H9 (cell line): Measurements from ENCODE around the gene UBTF. TPM values are rescaled to one million over a fixed set of nuclear protein-coding genes. Genes with fewer than 3 reads are reported as not detected.

ENCODE experiments used
- DNase-seq: peaks from one replicate; pipeline ENCODE4 v3.0.0-alpha.2; 2017
- H2AFZ ChIP-seq: one replicate; pipeline ENCODE4 v1.6.1; 2013; ENCODE audit warnings: mild to moderate bottlenecking, low read length, control low read depth, moderate library complexity
- H2AK5ac ChIP-seq: 2 replicates; pipeline ENCODE4 v1.6.1; 2013; ENCODE audit warnings: low read length, control low read depth, mixed read lengths; ENCODE audit not compliant: insufficient read length
- H2BK120ac ChIP-seq: one replicate; pipeline ENCODE4 v1.6.1; 2013; ENCODE audit warnings: low read depth, mild to moderate bottlenecking, low read length, control low read depth, inconsistent platforms; ENCODE audit not compliant: poor library complexity, severe bottlenecking
- H2BK12ac ChIP-seq: 2 replicates; pipeline ENCODE4 v1.6.1; 2013; ENCODE audit warnings: low read length, control low read depth, mixed read lengths, low read depth; ENCODE audit not compliant: insufficient read length
- H2BK15ac ChIP-seq: 2 replicates; pipeline ENCODE4 v1.6.1; 2013; ENCODE audit warnings: low read depth, low read length, control low read depth
- H2BK20ac ChIP-seq: one replicate; pipeline ENCODE4 v1.6.1; 2013; ENCODE audit warnings: low read depth, mild to moderate bottlenecking, low read length, control low read depth, inconsistent platforms; ENCODE audit not compliant: poor library complexity, severe bottlenecking
- H2BK5ac ChIP-seq: 2 replicates; pipeline ENCODE4 v1.6.1; 2013; ENCODE audit warnings: low read length, control low read depth, mixed read lengths; ENCODE audit not compliant: insufficient read length
- H3K14ac ChIP-seq: 2 replicates; pipeline ENCODE4 v1.6.1; 2013; ENCODE audit warnings: low read length, control low read depth; ENCODE audit not compliant: insufficient read depth
- H3K18ac ChIP-seq: 2 replicates; pipeline ENCODE4 v1.6.1; 2013; ENCODE audit warnings: low read depth, mild to moderate bottlenecking, mixed read lengths, low read length, control low read depth; ENCODE audit not compliant: insufficient read length
- H3K23ac ChIP-seq: 2 replicates; pipeline ENCODE4 v1.6.1; 2013; ENCODE audit warnings: low read length, control low read depth, mixed read lengths, low read depth; ENCODE audit not compliant: insufficient read length
- H3K23me2 ChIP-seq: 2 replicates; pipeline ENCODE4 v1.6.1; 2013; ENCODE audit warnings: low read depth, mild to moderate bottlenecking, mixed read lengths, low read length, control low read depth; ENCODE audit not compliant: insufficient read length, poor library complexity, severe bottlenecking
- H3K27ac ChIP-seq: 2 replicates; pipeline ENCODE4 v1.5.1; 2013; ENCODE audit warnings: low read length, control low read depth, mixed read lengths, low read depth; ENCODE audit not compliant: insufficient read length
- H3K27me3 ChIP-seq: 2 replicates; pipeline ENCODE4 v1.6.1; 2013; ENCODE audit warnings: low read length, control low read depth, inconsistent platforms; ENCODE audit not compliant: insufficient read depth
- H3K4ac ChIP-seq: 2 replicates; pipeline ENCODE4 v1.6.1; 2013; ENCODE audit warnings: low read depth, mild to moderate bottlenecking, control low read depth, inconsistent platforms, low read length, moderate library complexity
- H3K4me1 ChIP-seq: 2 replicates; pipeline ENCODE4 v1.6.1; 2013; ENCODE audit warnings: low read length, control low read depth, inconsistent platforms; ENCODE audit not compliant: insufficient read depth
- H3K4me2 ChIP-seq: 2 replicates; pipeline ENCODE4 v1.6.1; 2013; ENCODE audit warnings: low read length, control low read depth, mixed read lengths; ENCODE audit not compliant: insufficient read length, insufficient read depth
- H3K56ac ChIP-seq: 2 replicates; pipeline ENCODE4 v1.6.1; 2013; ENCODE audit warnings: low read depth, mild to moderate bottlenecking, mixed read lengths, low read length, control low read depth; ENCODE audit not compliant: insufficient read length
- H3K79me1 ChIP-seq: 2 replicates; pipeline ENCODE4 v1.6.1; 2013; ENCODE audit warnings: low read depth, mild to moderate bottlenecking, moderate library complexity, low read length, control low read depth, inconsistent platforms; ENCODE audit not compliant: insufficient read depth, poor library complexity, severe bottlenecking
- H3K79me2 ChIP-seq: 2 replicates; pipeline ENCODE4 v1.6.1; 2013; ENCODE audit warnings: low read length, control low read depth, inconsistent platforms; ENCODE audit not compliant: insufficient read depth
- H3K9ac ChIP-seq: 2 replicates; pipeline ENCODE4 v1.6.1; 2013; ENCODE audit warnings: low read length, control low read depth, mixed read lengths; ENCODE audit not compliant: insufficient read length; ENCODE audit errors: extremely low read depth
- H3K9me3 ChIP-seq: one replicate; pipeline ENCODE4 v1.6.1; 2013; ENCODE audit warnings: low read depth, low read length, inconsistent platforms; ENCODE audit not compliant: control insufficient read depth
- H3T11ph ChIP-seq: one replicate; pipeline ENCODE4 v1.6.1; 2013; ENCODE audit warnings: mild to moderate bottlenecking, low read length, control low read depth, inconsistent platforms
- H4K20me1 ChIP-seq: one replicate; pipeline ENCODE4 v1.6.1; 2013; ENCODE audit not compliant: control insufficient read depth, insufficient read length, insufficient read depth
- H4K5ac ChIP-seq: 2 replicates; pipeline ENCODE4 v1.6.1; 2013; ENCODE audit warnings: low read depth, mild to moderate bottlenecking, mixed read lengths, low read length, control low read depth; ENCODE audit not compliant: insufficient read length
- H4K8ac ChIP-seq: replicated peaks from 2 replicates; pipeline ENCODE4 v1.6.1; 2013; ENCODE audit warnings: low read length, control low read depth, mixed read lengths, low read depth; ENCODE audit not compliant: insufficient read length
- H4K91ac ChIP-seq: 2 replicates; pipeline ENCODE4 v1.6.1; 2013; ENCODE audit warnings: low read depth, mild to moderate bottlenecking, moderate library complexity, mixed read lengths, low read length, control low read depth; ENCODE audit not compliant: insufficient read length
- H3K27ac Mint-ChIP-seq, 3 experiments: 2 replicates in 2 of 3; 3 replicates in 1 of 3; pipeline ENCODE4 v1.8.0; 2020 to 2021; ENCODE audit warnings: mixed read lengths in 3 of 3, mild to moderate bottlenecking in 1 of 3, moderate library complexity in 1 of 3
- H3K27me3 Mint-ChIP-seq: 2 replicates; pipeline ENCODE4 v1.8.0; 2021; ENCODE audit warnings: low read depth, mild to moderate bottlenecking, moderate library complexity, mixed read lengths
- H3K36me3 Mint-ChIP-seq, 3 experiments: 2 replicates in 2 of 3; 3 replicates in 1 of 3; pipeline ENCODE4 v1.8.0; 2020 to 2021; ENCODE audit warnings: low read depth in 3 of 3, mixed read lengths in 3 of 3; ENCODE audit not compliant: insufficient read depth in 1 of 3
- H3K4me1 Mint-ChIP-seq, 2 experiments: 2 replicates each; pipeline ENCODE4 v1.8.0; 2020; ENCODE audit warnings: mixed read lengths in 2 of 2
- H3K4me3 Mint-ChIP-seq, 2 experiments: 2 replicates in 1 of 2; 3 replicates in 1 of 2; pipeline ENCODE4 v1.8.0; 2020 to 2021; ENCODE audit warnings: mild to moderate bottlenecking in 2 of 2, mixed read lengths in 2 of 2, moderate library complexity in 1 of 2
- H3K9me3 Mint-ChIP-seq, 2 experiments: 2 replicates in 1 of 2; 3 replicates in 1 of 2; pipeline ENCODE4 v1.8.0; 2020; ENCODE audit warnings: mild to moderate bottlenecking in 2 of 2, mixed read lengths in 2 of 2, moderate library complexity in 1 of 2
- CTCF ChIP-seq: fragments of 200-600 bp; sonication (generic); conservative IDR thresholded peaks from 3 replicates; pipeline ENCODE4 v1.8.0; 2021; ENCODE audit warnings: antibody characterized with exemption, mild to moderate bottlenecking
- WGBS: extraction: QIAGEN DNeasy Blood & Tissue Kit; methylation state at CpG from one replicate; pipeline ENCODE4 v1.1.7; 2013; ENCODE audit warnings: missing lambda C conversion rate, low lambda C conversion rate, mixed read lengths; ENCODE audit not compliant: insufficient read length; ENCODE audit errors: extremely low coverage; 5-methylcytosine and 5-hydroxymethylcytosine counted together
- total RNA-seq: library from RNA; stranded (reverse); gene quantifications from 2 replicates; pipeline ENCODE4 v1.2.1, GENCODE V29; 2021

UBTF gene
- total RNA-seq, 1 experiment from 2014 or later, result 151 TPM

DNA sequence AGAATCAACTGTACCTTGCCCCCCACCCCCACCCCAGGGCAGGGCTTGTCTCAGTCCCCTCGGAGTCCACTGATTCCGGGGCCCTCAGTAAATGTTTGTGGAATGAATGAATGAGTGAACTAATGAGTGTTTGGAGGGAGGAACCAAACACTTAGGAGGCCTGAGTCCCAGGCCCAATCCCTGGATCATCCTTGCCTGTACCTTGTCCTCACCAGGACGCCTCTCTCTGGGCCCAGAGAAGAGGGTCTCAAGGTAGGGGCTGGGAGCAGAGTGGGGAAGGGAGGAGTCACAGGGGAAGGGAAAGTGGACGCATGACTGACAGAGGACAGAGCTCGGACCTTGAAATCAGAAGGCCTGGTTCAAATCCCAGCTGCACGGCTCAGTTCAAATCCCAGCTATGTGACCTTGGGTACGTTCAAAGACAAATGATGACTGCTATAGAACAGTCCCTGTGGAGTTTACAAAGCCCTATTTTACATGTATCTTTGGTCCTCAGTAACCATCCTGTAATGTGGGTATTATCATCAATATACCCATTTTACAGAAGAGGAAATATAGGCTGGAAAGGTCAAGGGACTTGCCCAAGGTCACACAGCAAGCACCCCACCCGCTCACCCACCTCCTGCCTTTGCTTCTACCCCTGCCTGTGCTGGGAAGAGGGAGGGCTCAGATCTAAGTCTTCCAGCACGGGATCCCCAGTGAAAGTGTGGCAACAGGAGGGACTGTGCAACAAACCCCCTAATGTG is 30.2 kb upstream of the UBTF start:
- H3K14ac ChIP-seq, result no peak overlapping the region
- H3T11ph ChIP-seq, result no peak overlapping the region
- 0 out of 7 replicates have a peak overlapping the region, but pooled peaks of 1 of the 3 experiments have one; percentile 55 for H3K27ac Mint-ChIP-seq
- H4K20me1 ChIP-seq, result no peaks in the 10 kb centered on the region
- H2AK5ac ChIP-seq, result no peak overlapping the region
- H3K27ac ChIP-seq, result no peak overlapping the region
- H3K4ac ChIP-seq, result no peak overlapping the region
- no peak overlapping the region for H2BK5ac ChIP-seq
- no CpG with 5 or more reads among the region's 9 CpGs for WGBS
- peaks cover 13 to 36% of the 10 kb centered on the region in 2 experiments for H3K4me1 Mint-ChIP-seq
- H3K9ac ChIP-seq, result no peak overlapping the region
- H3K4me2 ChIP-seq, result no peak overlapping the region
- H3K4me1 ChIP-seq, result no peaks in the 10 kb centered on the region
- H3K9me3 Mint-ChIP-seq, result no peaks in the 10 kb centered on the region
- no peak overlapping the region for H2BK12ac ChIP-seq
- no peak overlapping the region for H3K18ac ChIP-seq
- no peaks in the 10 kb centered on the region; a peak in 2 of 7 replicates for H3K36me3 Mint-ChIP-seq
- no peaks in the 10 kb centered on the region for H3K9me3 ChIP-seq
- no peak overlapping the region for H2BK20ac ChIP-seq
- no peak overlapping the region for H2BK120ac ChIP-seq
- no peak overlapping the region for H4K8ac ChIP-seq
- DNase-seq, result no peak
- no peak for TF ChIP-seq CTCF
- no peak overlapping the region for H3K4me3 Mint-ChIP-seq
- H3K79me1 ChIP-seq, result no peaks in the 10 kb centered on the region
- H4K5ac ChIP-seq, result no peak overlapping the region
- H2AFZ ChIP-seq, result no peak overlapping the region
- no peaks in the 10 kb centered on the region for H3K27me3 ChIP-seq
- no peaks in the 10 kb centered on the region for H3K23me2 ChIP-seq
- H3K79me2 ChIP-seq, result no peaks in the 10 kb centered on the region
- H3K27me3 Mint-ChIP-seq, result peaks cover 5% of the 10 kb centered on the region
- no peak overlapping the region for H4K91ac ChIP-seq
- H3K23ac ChIP-seq, result no peak overlapping the region
- H2BK15ac ChIP-seq, result no peak overlapping the region
- H3K56ac ChIP-seq, result no peak overlapping the region
